HG03442 (cell line): ENCODE data around the gene CAPN2.

Source experiments
- ATAC-seq: cut with Tn5 transposase; IDR thresholded peaks from one replicate; pipeline ENCODE4 v1.9.1; 2021; ENCODE audit warnings: mild to moderate bottlenecking, moderate library complexity; ENCODE audit not compliant: unreplicated experiment

Gene CAPN2

DNA sequence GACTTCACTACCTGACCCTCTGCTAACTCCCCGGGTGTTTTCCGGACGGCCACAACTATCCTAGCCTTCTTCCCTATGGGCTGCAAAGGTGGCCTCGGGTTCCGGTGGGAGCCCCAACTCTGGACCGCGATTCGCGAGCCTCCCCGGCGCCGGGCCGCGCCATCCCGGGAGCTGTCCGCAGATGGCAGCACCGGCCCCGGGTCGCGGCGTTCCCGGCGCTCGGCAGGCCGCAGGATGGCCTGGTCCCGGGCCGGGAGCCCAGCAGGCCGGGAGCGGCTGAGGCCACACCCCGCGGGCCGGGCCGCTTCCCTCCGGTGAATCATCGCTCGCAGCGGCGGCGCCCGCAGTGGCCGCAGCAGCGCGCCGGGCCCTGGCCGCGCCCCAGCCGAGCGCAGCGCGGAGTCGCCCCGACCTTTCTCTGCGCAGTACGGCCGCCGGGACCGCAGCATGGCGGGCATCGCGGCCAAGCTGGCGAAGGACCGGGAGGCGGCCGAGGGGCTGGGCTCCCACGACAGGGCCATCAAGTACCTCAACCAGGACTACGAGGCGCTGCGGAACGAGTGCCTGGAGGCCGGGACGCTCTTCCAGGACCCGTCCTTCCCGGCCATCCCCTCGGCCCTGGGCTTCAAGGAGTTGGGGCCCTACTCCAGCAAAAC, at the start of gene CAPN2:
TSS of gene CAPN2 (plus strand) at position 346 of the 656 bp plus-strand sequence. CDS start at position 448, 102 bp downstream.
- peak; percentile 56 for ATAC-seq

DNA sequence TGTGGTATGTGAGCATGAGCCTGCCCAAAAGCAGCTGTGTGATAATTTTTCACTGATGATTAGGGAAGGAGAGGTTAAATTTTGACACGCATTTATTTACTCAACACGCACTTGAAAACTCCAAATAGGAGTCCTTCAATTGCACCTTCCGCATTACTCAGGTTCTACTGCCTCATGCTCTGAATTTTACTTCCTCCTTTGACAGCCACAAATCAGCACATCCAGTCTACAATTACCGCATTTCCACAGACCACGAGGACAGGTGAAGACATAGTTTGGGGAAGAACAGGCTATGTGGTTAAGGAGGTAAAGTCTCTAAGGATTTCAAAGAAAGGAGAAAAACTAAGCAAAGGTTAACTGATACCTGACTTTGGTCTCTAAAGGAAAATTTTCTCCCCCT, 49.4 kb upstream of the CAPN2 start:
- no peak for ATAC-seq

DNA sequence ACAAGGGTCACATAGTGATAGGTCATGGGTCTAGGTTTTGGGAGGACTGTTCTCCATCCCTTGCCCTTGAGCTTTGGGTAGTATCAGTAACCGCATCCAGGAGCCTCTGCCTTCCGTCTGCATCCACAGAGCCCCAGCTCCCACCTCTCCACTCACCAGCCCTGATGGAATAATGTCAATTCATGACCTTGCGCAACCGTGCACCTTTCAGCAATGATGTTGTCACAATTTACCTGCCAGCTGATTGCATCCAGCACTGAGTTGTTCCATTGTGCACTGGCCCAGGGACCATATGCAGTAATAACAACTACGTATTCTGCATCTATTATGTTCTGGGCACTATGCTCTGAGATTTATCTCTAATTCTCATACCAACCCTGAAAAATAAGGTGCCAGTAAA, 48.2 kb upstream of the CAPN2 start:
- no peak for ATAC-seq

DNA sequence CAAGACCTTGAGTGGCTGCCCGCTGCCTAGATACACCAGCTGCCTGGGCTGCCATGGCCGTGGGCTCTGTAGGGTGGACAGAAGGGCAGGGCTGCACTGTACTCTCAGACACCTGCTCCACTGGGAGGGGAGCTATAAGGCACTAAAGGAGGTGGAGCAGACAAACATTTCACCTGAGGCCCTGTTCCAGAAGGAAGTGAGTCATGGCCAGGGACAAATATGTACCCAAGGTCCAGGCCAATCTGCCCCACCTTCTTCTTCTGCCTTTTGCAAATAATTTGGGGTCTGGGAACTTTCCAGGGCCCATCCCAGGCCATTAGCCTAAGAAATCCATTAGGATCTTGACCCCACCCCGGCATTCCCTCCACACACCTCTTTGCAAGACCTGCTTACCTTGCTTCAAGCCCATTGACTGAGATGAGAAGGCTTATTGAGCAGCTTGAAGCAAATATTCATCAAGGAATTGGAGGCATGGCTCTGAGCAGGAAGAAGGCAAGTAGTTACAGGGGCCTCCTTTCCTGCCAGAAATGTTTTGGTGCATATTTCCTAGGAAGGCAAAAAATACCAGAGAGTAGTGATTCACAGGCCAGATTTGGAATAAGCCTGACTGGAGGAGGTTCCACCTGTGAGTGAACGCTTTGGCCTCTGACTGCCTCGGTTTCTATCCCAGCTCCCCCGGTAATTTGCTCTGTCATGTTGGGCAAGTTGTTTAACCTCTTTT, 46.6 kb upstream of the CAPN2 start, which contains the start of gene CAPN8:
TSS of gene CAPN8 (minus strand) at position 110 of the 721 bp plus-strand sequence. CDS start at position 55, 55 bp downstream.
- no peak for ATAC-seq

DNA sequence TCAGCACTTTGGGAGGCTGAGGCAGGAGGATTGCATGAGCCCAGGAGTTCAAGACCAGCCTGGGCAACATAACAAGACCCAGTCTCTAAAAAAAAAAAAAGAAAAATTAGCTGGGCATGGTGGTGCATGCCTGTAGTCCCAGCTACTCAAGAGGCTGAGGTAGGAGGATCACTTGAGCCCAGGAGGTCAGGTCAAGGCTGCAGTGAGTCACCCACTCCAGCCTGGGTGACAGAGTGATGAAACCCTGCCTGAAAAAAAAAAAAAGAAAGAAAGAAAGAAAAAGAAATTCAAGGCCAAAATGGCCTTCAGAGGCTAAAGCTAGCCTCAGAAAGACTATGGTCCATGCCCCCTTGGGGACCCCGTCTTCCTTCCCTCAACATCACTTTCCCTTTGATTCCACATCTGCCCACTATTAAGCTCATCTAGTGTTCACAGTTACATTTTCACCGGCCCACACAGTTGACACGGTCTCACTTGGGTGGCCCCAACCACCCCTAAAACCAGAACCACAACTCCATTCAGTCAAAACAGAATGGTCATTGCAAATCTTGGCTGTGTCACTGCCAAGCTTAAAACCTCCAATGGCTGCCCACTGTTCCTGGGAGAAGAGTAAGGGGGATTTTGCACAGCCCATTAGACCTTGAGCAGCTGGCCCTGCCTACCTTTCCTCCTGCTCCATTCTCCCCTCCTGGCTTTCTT, 44.7 kb upstream of the CAPN2 start:
- ATAC-seq = no peak

DNA sequence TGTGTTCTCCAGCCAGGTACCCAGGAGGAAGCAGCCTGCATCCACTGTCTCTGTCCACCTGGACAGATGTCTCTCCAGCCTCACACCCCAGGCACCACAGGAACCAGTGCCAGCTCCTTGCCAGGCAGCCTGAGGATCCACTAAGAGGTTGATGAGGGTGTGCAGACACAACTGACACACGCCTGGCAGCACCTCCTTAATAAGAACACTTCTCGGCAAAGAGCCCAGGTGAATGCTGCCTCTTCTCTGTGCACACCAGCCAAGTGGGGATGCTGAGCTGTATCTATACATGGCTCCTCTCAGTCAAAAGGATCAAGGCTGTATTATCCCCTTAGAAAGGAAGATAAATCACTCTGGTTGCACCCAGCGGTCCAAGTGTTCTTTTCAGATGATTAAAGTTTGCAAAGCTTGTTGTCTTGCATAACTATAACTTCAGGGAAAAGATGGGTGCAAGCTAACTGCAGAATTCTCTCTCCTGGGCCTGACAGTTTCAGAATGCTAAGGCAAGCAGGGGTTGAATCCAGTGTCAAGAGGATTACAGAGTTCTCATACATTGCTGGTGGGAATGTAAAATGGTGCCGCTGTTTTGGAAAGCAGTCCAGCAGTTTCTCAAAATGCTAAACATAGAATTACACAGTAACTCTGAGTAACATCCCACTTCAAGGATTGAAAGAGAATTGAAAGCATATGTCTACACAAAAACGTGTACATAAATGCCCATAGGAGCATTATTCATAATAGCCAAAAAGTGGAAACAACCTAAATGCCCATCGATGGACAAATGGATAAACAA, 43.1 kb upstream of the CAPN2 start:
- ATAC-seq = no peak

DNA sequence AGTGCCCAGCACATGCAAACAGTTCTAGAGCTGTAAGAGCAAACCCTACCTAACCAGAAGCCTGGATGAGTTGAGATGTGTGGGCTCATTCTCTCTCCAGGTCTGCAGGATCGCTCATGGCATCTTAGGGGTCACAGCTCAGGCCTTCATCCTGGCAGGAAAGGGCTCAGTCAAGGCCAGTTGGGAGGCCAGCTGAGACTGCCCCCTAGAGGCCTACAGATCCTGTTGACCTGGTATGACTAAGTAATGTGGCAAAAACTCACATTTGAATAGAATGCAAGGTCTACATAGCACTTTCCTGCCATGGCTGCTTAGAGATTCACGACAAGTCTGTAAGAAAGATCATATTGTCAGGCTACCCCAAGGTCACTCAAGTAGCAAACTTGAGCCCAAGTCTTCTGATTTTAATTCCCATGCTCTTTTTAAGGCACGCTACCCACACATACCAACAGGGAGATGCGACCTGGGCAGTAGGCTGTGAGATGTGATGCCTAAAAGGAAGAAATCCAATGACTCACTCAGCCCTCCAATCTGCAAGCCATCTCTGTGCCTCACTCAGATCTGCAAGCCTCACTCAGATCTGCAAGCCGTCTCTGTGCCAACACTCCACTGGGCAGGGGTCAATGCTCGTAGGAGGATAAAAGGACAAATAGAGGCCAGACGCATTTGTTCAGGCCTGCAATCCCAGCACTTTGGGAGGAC, 41.7 kb upstream of the CAPN2 start:
- no peak for ATAC-seq

DNA sequence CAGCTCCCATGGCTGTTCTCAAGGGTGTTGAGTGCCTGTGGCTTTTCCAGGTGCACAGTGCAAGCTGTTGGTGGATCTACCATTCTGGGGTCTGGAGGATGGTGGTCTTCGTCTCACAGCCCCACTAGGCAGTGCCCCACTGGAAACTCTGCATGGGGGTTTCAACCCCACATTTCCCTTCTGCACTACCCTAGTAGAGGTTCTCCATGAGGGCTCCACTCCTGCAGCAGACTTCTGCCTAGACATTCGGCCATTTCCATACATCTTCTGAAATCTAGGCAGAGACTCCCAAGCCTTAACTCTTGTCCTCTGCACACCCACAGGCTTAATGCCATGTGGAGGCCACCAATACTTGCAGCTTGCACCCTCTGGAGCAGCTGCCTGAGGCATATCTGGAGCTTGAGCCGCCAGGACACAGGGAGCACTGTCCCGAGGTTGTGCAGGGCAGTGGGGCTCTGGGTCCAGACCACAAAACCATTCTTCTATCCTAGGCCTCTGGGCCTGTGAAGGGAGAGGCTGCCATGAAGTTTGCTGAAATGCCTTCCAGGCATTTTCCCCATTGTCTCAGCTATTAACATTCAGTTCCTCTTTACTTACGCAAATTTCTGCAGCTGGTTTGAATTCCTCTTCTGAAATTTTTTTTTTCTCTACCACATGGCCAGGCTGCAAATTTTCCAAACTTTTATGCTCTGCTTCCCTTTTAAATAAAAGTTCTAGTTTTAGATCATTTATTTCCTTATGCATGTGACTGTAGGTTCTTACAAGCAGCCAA, 38.0 kb upstream of the CAPN2 start:
- ATAC-seq = no peak

DNA sequence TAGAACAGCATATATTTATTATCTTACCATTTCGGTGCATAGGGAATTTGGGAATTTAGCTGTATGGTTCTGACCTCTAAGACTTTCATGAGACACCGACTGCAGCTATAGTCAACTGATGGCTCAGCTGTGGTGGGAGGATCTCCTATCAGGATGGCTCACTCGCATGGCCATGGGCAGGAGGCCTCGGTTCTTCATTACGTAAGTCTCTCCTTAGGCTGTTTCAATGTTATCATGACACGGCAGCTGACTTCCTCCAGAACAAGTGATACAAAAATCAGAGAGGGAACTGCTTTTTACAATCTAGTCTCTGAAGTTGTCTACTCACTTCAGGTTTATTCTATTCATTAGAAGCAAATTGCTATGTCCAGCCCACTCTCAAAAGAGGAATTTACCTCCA, 33.5 kb upstream of the CAPN2 start:
- no peak for ATAC-seq

DNA sequence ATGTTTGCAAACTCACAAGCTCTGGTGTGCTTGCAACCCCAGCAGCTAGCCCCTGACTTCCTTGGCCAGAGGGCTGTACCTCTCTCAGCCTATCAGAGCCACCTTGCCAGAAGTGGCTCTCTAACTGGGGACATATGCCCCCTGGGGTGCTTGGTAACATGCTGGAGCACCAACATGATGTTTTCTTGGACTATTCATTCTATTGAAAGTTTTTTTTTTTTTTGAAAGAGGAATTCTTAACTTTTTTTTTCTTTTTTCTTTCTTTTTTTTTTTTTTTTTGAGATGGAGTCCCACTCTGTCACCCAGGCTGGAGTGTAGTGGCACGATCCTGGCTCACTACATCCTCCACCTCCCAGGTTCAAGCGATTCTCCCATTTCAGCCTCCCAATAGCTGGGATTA, 32.2 kb upstream of the CAPN2 start:
- no peak for ATAC-seq

DNA sequence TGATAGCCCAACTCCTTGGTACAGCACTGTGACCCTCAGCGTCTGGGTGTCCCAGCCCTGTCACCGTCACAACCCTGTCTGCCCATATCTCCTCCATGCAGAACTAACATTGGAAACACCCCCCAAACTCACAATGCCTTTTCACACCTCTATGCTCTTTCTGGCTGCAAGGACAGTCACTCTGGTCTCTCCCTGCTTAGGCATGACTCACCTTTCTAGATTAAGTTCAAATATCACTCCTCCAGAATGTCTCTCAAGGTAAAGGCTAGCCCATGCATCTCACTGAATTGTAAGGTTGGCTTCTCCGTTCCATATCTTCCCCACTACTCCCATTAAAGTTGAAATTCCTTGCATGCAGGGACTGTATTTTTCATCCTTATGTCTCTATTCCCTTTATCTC, 29.8 kb upstream of the CAPN2 start:
- ATAC-seq = no peak

DNA sequence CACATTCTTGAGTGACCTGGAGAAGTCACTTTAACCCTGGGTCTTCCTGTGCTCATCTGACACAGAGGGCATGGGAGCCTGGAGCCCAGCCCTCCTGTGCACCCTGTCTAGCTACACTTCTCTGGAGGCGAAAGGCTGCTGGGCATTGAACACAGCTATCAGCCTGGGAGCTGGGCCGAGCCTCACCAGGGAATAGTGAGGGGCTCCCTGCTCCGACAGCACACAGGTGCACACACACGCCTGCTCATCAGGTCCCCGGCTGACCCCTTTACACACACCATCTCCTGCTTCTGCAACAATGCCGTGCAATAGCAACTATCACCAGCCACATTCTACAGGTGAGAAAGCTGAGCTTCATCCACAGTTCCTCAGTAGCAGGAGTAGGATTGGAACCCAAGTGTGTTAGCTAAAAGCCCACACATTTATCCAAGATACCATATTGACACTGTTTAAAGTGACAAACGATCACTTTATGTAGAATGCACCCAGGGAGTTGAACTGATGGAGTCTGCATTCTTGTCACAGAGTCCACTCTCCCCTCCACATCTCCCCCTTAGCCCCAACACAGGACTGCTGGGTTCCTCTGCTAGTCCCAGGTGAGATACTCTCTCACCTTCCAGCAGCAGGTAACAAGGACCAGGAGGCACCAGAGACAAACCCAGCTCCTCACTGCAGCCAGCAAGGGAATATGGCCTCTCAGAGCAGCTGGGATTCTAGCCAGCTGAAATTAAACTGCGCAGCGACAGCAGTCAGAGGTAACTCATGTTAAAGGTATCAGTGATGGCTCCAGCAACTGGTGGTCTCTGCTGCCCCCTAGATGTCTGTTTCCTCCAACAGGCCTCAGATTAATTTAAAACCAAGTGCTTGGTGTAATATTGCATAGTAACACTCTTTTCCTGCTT, 28.5 kb upstream of the CAPN2 start:
- no peak for ATAC-seq

DNA sequence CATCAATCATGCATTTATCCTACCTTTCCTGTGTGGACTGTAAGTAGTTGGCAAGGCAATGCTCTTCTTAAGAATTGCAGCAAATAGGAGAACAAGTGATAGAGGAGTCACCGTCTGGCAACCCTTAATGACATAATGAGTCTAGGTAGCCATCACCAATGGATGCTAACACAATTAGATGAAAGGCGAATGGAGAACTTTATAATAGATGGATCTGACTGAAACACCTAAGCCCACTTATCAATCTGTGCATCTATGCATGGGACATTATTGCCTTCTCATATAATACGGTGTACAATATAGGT, 27.9 kb upstream of the CAPN2 start:
- ATAC-seq = no peak

DNA sequence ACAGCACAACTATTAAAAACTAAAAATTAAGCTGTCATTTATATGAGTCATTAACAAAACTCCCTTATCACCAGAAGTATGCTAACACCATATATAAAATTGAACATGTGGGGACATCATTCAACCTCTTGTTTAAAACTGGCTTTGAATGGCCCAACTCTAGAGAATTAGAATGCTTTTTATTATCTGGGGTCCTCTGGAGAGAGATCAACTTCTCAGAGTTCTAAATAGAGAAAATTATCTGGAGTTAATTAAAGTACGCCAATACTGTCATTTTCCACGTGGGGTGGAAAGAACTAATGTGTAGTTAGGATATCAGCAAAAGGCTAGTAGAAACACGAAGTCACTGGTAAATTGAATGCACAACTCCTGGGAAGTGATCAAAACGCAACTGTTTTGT, 21.2 kb upstream of the CAPN2 start:
- no peak for ATAC-seq

DNA sequence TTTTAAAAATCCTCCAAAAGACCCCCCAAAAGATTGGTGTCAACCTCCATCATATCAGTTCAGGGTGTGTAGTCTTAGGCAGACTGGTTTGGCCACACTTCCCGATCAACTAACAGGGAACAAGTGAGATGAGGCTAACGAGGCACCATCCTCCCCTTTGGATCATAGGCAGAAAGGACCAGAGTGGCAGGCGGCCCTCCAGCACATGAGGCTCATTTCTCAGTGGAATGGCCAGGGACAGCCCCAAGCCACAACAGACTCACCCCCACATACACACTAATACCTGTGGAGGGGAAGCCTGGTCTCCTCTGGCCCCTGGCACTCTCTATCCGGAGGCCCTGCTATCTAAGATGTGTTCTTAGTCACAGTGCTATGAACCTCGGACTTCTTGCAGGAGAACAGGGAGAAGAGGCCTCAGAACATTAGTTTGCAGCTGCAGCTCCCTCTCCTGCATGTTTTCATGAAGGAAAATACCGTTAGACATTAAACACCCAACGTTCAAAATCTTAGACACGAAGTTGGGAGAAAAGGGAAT, 17.3 kb upstream of the CAPN2 start:
- ATAC-seq = no peak

DNA sequence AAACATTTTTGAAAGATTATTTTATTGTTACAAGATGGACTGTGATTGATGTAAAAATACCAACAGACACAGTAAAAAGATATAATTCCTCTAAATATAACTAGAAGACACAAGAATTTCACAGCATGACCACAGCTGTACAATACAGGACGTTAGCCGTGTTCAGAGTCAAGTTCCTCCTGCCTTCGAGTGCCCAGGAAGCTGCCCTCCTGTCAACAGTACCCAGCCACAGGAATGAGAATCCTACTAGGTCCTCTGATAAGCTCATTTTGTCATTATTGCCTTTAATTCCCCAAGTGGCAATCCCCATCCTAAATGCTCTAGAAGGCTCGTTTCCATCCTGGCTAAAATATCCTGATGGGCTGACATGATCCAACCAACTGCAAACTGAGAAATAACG, 16.4 kb upstream of the CAPN2 start:
- ATAC-seq = no peak

DNA sequence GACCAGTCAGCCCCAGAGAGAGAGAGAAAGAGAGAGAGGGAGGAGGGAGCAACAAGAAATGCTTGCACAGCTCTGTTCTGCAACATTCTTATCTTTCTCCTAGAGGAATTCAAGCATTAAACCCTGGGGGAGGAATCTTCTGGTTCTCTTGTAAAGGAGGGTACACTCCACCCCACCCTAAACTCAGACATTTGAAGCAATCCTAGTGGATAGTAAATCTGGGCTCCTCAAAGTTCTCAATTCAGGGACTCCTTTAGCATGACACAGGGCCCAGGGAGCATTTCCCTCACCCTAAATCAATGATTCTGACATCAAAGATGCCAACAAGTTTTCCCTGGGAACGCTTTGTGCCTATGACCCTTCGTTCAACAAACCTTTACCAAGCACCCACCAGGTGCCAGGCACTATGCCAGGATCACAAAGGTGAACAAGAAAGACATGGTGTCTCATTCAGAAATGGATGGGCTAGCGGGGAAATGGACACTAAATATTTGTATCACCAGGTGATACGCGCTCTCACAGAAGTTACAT, 11.9 kb upstream of the CAPN2 start:
- no peak for ATAC-seq

DNA sequence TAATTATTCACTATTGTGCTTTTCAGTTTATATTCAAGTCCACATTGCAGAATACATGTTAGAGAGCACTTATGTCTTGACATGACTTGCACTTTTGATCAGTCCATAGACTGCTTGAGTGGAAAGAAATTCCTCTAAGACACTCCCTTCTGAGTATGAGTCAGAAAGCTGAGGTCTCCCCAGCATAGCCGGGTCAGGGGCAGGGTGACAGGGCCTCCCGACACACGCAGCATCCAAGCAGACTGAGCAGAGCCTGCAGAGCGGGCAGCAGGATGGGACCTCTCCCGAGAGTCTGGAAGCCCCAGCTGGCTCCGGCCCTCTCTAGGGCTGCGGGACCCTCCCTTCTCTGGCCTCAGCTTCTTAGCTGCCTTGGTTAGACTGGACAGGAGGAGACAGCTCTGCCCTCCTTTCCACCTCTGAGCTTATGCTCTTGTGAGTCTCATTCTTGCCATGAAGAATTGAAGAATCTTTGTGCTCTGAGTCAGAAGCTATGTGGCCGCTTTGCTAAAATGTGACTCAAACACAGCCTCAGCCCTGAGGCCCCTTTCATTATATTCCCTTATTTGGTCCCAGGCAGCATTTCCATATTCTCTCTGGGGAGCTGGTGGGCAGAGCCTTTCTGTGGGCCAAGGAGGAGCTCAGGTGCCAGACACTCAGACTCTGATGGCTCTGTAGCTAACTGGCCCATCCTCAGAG, 11.2 kb upstream of the CAPN2 start:
- peak; percentile 35 for ATAC-seq
